Breast epithelium (tissue), 3 donors: ENCODE data around the gene CHD5.

ENCODE experiments used
- CTCF ChIP-seq, 3 donors: fragments of 450-650 bp; IDR thresholded peaks; one replicate each; pipeline ENCODE4 v1.5.1; 2016 to 2017; ENCODE audit warnings: antibody characterized with exemption in 3 of 3, mild to moderate bottlenecking in 3 of 3, moderate library complexity in 3 of 3
- POLR2A ChIP-seq: fragments of 450-650 bp; IDR thresholded peaks from one replicate; pipeline ENCODE4 v1.6.1; 2016; ENCODE audit warnings: antibody characterized with exemption, mild to moderate bottlenecking, moderate library complexity

GRCh38 chr1:6180707-6181311 is 688 bp upstream of the CHD5 start:
- no peak for TF ChIP-seq CTCF (IDR thresholded peaks at IDR 0.05)
- TF ChIP-seq POLR2A, result no peak
